Measurements from ENCODE around the gene JOSD1.

JOSD1 gene

GRCh38 chr22:38700789-38701628 is at the start of gene JOSD1:
JOSD1 (minus strand) TSS chr22:38700943; CDS start chr22:38699987, 956 bp downstream.
- 0 out of 2 replicates have a peak, but pooled peaks have one; percentile 2 for TF ChIP-seq CTCF (IDR thresholded peaks at IDR 0.05; ENCODE audit: borderline replicate concordance, insufficient read depth, low read depth, low read length)
- H3K4me3 ChIP-seq (ENCODE audit: low read depth, low read length): peak within 1 kb of the TSS; percentile 87

- TF ChIP-seq CTCF (IDR thresholded peaks at IDR 0.05; ENCODE audit: borderline replicate concordance, insufficient read depth, low read depth, low read length): no peak
- H3K4me3 ChIP-seq (ENCODE audit: low read depth, low read length): no peak overlapping the region
These were observed 49.4 kb upstream of the JOSD1 start for GRCh38 chr22:38750104-38750503.

DNA sequence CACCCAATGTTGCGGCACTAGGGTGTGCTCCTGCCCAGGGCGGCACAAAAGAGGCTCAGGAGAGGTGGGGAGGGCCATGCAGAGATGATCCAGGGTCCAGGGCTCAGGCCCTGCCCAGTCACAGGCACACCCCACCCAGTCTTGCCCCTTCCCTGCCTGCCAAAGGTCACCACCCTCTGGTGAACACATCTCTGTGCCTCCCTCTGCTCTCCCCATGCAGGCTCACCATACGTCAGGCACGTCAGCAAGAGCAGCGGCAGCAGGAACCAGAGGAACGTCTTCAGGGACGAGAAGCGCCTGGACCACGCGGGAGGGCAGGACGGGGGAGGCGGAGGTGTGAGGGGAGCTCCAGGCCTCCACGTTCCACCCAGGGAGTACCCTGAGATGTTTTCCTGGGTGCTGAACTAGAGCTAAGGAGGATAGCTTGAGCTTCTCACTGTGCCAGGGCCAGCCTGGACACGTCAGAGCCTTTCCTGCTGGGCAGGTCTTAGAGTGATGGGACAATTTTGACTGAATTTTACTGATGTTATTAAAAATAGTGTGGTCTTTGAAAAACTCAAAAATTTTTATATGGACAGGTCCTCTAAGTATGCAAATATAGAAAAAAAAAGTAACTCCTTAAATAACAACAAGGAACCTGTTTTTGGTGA is 47.9 kb upstream of the JOSD1 start:
- H3K4me3 ChIP-seq (ENCODE audit: low read depth, low read length): no peak overlapping the region
- TF ChIP-seq CTCF (IDR thresholded peaks at IDR 0.05; ENCODE audit: borderline replicate concordance, insufficient read depth, low read depth, low read length): no peak

DNA sequence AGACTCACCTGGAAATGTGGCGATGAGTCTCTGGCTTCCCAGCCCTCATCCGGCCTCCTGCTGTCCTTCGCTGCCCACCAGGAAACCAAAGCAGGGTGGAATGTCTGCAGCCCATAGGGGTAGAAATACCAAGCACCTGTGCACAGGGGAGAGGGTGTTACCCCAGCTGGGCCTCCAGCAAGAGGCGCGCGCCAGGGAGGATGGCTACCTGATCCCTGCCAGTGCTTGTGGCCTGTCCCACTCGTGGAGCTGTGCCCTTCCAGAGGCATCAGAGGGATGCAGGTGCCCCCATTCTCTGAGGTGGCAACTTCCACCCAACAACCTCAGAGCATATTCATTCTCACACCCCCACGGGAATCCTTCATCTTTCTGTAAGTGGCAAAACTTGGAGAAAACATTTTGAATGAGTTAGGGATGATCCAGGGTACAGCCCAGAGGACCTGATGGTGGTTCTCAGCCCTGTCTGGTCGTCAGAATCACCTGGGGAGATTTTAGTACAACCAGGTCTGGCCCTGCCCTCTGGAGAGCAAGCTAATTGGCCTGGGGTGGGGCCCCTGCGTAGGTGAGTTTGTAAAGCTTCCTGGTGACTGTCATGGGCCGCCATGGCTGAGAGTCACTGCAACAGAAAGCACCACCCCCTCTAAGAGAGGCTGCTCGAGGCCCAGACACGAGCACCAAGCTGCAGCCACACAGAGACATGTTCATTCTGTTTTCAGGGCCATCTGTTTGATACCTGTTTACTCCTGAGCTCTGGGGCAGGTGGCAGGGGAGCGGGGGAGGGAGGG is 45.1 kb upstream of the JOSD1 start:
- TF ChIP-seq CTCF (IDR thresholded peaks at IDR 0.05; ENCODE audit: borderline replicate concordance, insufficient read depth, low read depth, low read length): no peak
- H3K4me3 ChIP-seq (ENCODE audit: low read depth, low read length): no peak overlapping the region

GRCh38 chr22:38744981-38745380 is 44.2 kb upstream of the JOSD1 start:
- no peak for TF ChIP-seq CTCF (IDR thresholded peaks at IDR 0.05; ENCODE audit: borderline replicate concordance, insufficient read depth, low read depth, low read length)
- H3K4me3 ChIP-seq (ENCODE audit: low read depth, low read length): no peak overlapping the region

DNA sequence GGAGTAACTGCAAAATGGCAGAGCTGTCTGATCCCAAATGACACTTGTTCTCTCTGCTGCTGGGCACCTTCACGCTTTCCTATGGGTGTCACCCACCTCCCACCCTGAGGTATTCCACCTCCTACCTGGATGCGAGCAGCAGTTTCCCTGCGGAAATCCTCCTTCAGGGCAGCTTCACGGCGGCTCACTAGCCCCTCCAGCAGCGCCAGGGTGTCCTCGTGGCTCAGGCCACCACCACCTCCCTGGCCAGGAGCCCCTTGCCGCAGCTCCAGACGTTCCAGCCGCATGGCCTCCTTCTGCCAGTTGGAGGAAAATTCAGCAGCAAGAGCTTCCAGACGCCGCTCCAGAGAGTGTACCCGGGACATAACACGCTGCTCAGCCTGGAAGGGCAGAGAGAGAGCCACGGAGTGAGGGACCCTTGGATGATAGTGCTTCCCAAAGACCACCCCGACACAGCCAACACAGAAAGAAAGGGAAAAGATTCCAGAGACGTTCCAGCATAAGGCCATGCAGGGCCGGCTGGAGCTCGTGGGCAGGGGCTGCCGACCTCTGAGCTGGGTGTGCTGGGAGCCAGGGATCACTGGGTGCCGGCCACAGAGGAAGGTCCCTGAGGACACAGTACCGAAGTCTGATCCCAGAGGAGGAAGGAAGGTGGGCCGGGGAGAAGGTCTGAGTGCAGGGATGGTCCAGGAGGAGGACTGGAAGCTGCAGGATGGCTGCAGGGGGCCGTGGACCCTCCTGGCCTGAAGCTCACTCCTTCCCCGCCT is 41.6 kb upstream of the JOSD1 start:
- no peak overlapping the region for H3K4me3 ChIP-seq (ENCODE audit: low read depth, low read length)
- no peak for TF ChIP-seq CTCF (IDR thresholded peaks at IDR 0.05; ENCODE audit: borderline replicate concordance, insufficient read depth, low read depth, low read length)

Measured in GM12875 (cell line).